SK-N-SH (cell line): ENCODE data around the gene VPS13C. TPM values are rescaled to one million over a fixed set of nuclear protein-coding genes. Genes with fewer than 3 reads are reported as not detected.

Experiments
- CTCF ChIA-PET: fragments of 300-600, 350-600 bp; formaldehyde crosslinking; extraction: SDS; loops from one replicate; lab custom pipeline; 2021; lab: Yijun Ruan, JAX
- POLR2A ChIA-PET: fragments of 350-600 bp; sonication (Branson Sonifier 250); formaldehyde crosslinking; extraction: SDS; loops from one replicate; lab custom pipeline; 2020; ENCODE audit warnings: antibody characterized with exemption, inconsistent platforms; lab: Yijun Ruan, JAX
- DNase-seq: peaks from one replicate; pipeline ENCODE4 v3.0.0; 2012
- H2AFZ ChIP-seq: fragments of 200-600 bp; sonication (generic); 2 replicates; pipeline ENCODE4 v1.8.1; 2016; ENCODE audit warnings: antibody characterized with exemption, mild to moderate bottlenecking, low read depth
- H3F3A ChIP-seq: fragments of 200-600 bp; sonication (generic); replicated peaks from 2 replicates; pipeline ENCODE3; 2016; ENCODE audit warnings: antibody characterized with exemption, mild to moderate bottlenecking; ENCODE audit not compliant: insufficient read depth
- H3K27ac ChIP-seq, 2 experiments: fragments of 200-500 bp in 1 of 2; fragments of 200-600 bp in 1 of 2; sonication (Bioruptor generic) in 1 of 2; sonication (generic), shearing (Covaris generic) in 1 of 2; 2 replicates each; pipeline versions ENCODE4 v1.5.1 to v1.6.1; 2014 to 2016; ENCODE audit warnings: low read depth in 2 of 2, inconsistent platforms in 1 of 2, low read length in 1 of 2, mild to moderate bottlenecking in 1 of 2, mixed read lengths in 1 of 2
- H3K27me3 ChIP-seq: fragments of 200-600 bp; sonication (generic), shearing (Covaris generic); 2 replicates; pipeline ENCODE4 v1.6.1; 2016; ENCODE audit warnings: mixed run types; ENCODE audit not compliant: insufficient read depth
- H3K36me3 ChIP-seq, 2 experiments: fragments of 200-500 bp in 1 of 2; fragments of 200-600 bp in 1 of 2; sonication (Bioruptor generic) in 1 of 2; sonication (generic) in 1 of 2; replicated peaks in 1 of 2; 2 replicates each; pipeline versions ENCODE3 to v1.5.1; 2014 to 2016; ENCODE audit warnings: low read length in 1 of 2, mild to moderate bottlenecking in 1 of 2; ENCODE audit not compliant: insufficient read depth in 2 of 2, control insufficient read depth in 1 of 2
- H3K4me1 ChIP-seq, 2 experiments: fragments of 200-500 bp in 1 of 2; fragments of 200-600 bp in 1 of 2; sonication (Bioruptor generic) in 1 of 2; sonication (generic), shearing (Covaris generic) in 1 of 2; 2 replicates each; pipeline versions ENCODE4 v1.5.1 to v1.6.1; 2014 to 2016; ENCODE audit warnings: low read depth in 1 of 2, low read length in 1 of 2, mixed run types in 1 of 2; ENCODE audit not compliant: insufficient read depth in 2 of 2, control insufficient read depth in 1 of 2
- H3K4me2 ChIP-seq: fragments of 200-600 bp; sonication (generic), shearing (Covaris generic); 2 replicates; pipeline ENCODE4 v1.6.1; 2017; ENCODE audit warnings: mixed run types
- H3K4me3 ChIP-seq, 2 experiments: fragments of 200-500 bp in 1 of 2; fragments of 200-600 bp in 1 of 2; sonication (Bioruptor generic) in 1 of 2; sonication (generic), shearing (Covaris generic) in 1 of 2; 2 replicates each; pipeline versions ENCODE4 v1.5.1 to v1.8.1; 2014 to 2016; ENCODE audit warnings: low read depth in 2 of 2, inconsistent platforms in 1 of 2, low read length in 1 of 2, mild to moderate bottlenecking in 1 of 2, mixed read lengths in 1 of 2, moderate library complexity in 1 of 2
- H3K79me2 ChIP-seq: fragments of 200-600 bp; sonication (generic); 2 replicates; pipeline ENCODE4 v1.8.1; 2017; ENCODE audit warnings: mild to moderate bottlenecking; ENCODE audit not compliant: insufficient read depth
- H3K9ac ChIP-seq: fragments of 200-600 bp; sonication (generic); 2 replicates; pipeline ENCODE4 v1.6.1; 2017; ENCODE audit warnings: mixed run types
- H3K9me2 ChIP-seq: fragments of 200-600 bp; sonication (generic); 2 replicates; pipeline ENCODE4 v1.6.1; 2017; ENCODE audit warnings: mixed run types
- H3K9me3 ChIP-seq: fragments of 200-600 bp; sonication (generic); 2 replicates; pipeline ENCODE4 v1.6.1; 2017; ENCODE audit warnings: mixed run types, mild to moderate bottlenecking, moderate library complexity
- H4K20me1 ChIP-seq: fragments of 200-600 bp; sonication (generic); 2 replicates; pipeline ENCODE4 v1.6.1; 2017; ENCODE audit warnings: mild to moderate bottlenecking, mixed run types; ENCODE audit not compliant: insufficient read depth
- ELF1 ChIP-seq: IDR thresholded peaks from 2 replicates; pipeline ENCODE4 v1.4.0; 2012
- EZH2phosphoT487 ChIP-seq: fragments of 200-600 bp; sonication (generic); IDR thresholded peaks from 2 replicates; pipeline ENCODE4 v1.6.1; 2017; ENCODE audit warnings: low read depth, mixed run types, mild to moderate bottlenecking, antibody characterized with exemption, moderate library complexity, borderline replicate concordance
- GABPA ChIP-seq: IDR thresholded peaks from 2 replicates; pipeline ENCODE4 v1.4.0; 2012; ENCODE audit warnings: low read depth, mild to moderate bottlenecking
- GATA2 ChIP-seq: sonication (generic); formaldehyde crosslinking; IDR thresholded peaks from 2 replicates; pipeline ENCODE4 v1.5.0; 2020; ENCODE audit warnings: mild to moderate bottlenecking, missing genetic modification reagents
- JUND ChIP-seq: IDR thresholded peaks from 2 replicates; pipeline ENCODE4 v1.4.0; 2012
- MAX ChIP-seq: IDR thresholded peaks from 2 replicates; pipeline ENCODE4 v1.4.0; 2012; ENCODE audit warnings: low read depth
- MXI1 ChIP-seq: IDR thresholded peaks from 2 replicates; pipeline ENCODE4 v1.6.1; 2012; ENCODE audit warnings: mild to moderate bottlenecking, low read depth, low read length, improper control_type of control experiment
- NFIC ChIP-seq: IDR thresholded peaks from 2 replicates; pipeline ENCODE4 v1.4.0; 2012; ENCODE audit warnings: borderline replicate concordance
- POLR2AphosphoS5 ChIP-seq: IDR thresholded peaks from 2 replicates; pipeline ENCODE4 v1.6.1; 2012; ENCODE audit warnings: low read depth, low read length
- RAD21 ChIP-seq: IDR thresholded peaks from 2 replicates; pipeline ENCODE4 v1.6.1; 2012; ENCODE audit warnings: mild to moderate bottlenecking, low read length
- RXRA ChIP-seq: IDR thresholded peaks from 2 replicates; pipeline ENCODE4 v1.4.0; 2012; ENCODE audit warnings: low read depth, mild to moderate bottlenecking, borderline replicate concordance
- SMC3 ChIP-seq: IDR thresholded peaks from 2 replicates; pipeline ENCODE4 v1.6.1; 2012; ENCODE audit warnings: low read depth, low read length, improper control_type of control experiment
- TAF1 ChIP-seq: IDR thresholded peaks from 2 replicates; pipeline ENCODE4 v1.6.1; 2012; ENCODE audit warnings: low read depth, mild to moderate bottlenecking, low read length, moderate library complexity, borderline replicate concordance
- TEAD4 ChIP-seq: IDR thresholded peaks from 2 replicates; pipeline ENCODE4 v1.4.0; 2012; ENCODE audit warnings: mild to moderate bottlenecking, borderline replicate concordance; ENCODE audit not compliant: insufficient read depth
- WGBS: methylation state at CpG from one replicate; pipeline ENCODE4 v1.1.6; 2017; ENCODE audit warnings: low lambda C conversion rate; 5-methylcytosine and 5-hydroxymethylcytosine counted together
- polyA plus RNA-seq, 3 experiments: library from polyadenylated mRNA; depleted of rRNA; stranded (reverse); fragments of >200 nt; gene quantifications; 2 replicates each; pipeline ENCODE4 v1.2.3, GENCODE V29; 2012
- TF ChIP-seq, protein P1 (sequence below): fragments of 150-350 bp; IDR thresholded peaks from 2 replicates; pipeline ENCODE4 v1.6.1; 2016; ENCODE audit warnings: mild to moderate bottlenecking, low read depth, low read length
- TF ChIP-seq, protein P2 (sequence below): IDR thresholded peaks from 2 replicates; pipeline ENCODE4 v1.4.0; 2012; ENCODE audit warnings: low read depth, borderline replicate concordance
- TF ChIP-seq, protein P3 (sequence below): IDR thresholded peaks from 2 replicates; pipeline ENCODE4; 2012
- TF ChIP-seq, protein P4 (sequence below): fragments of 150-350 bp; IDR thresholded peaks from 2 replicates; pipeline ENCODE4 v1.6.1; 2017; ENCODE audit warnings: antibody characterized with exemption, low read length, low read depth, borderline replicate concordance

VPS13C gene
- polyA plus RNA-seq, 1 of the 3 experiments (the other 2 are of a cell fraction), result 5.7 TPM

DNA sequence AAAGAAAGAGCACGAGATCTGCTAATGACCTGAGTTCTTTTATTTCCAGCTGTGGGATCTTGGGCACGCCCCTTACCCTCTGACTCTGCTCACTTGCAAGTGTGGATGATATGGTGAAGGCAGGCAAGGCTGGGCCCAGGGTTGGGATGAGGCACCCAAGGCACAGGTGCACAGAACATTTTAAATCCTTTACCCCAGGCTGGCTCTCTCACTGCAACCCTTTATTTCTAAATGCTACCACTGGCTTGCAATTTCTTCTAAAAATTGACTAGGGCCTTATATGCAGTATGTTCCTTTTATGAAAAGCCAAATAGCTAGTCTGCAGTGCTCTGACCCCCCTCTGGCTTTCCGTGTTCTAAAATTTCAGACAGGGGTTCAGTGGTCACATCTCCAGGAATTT lies 237.7 kb downstream of the VPS13C start:
- Histone ChIP-seq H4K20me1 (no peaks in the 10 kb centered on the region), H3K9me3 (no peaks in the 10 kb centered on the region), H3K4me1 (no peaks in the 10 kb centered on the region), H3K27ac (no peak overlapping the region), H3F3A (no peaks in the 10 kb centered on the region), H3K27me3 (no peaks in the 10 kb centered on the region; the same call in 1 of the 2 replicates)
- POLR2A ChIA-PET, result no interaction called here
- 22% methylated on average over 3 of the region's 3 CpGs for WGBS
- CTCF ChIA-PET, result interaction anchor here (1.4 to 2.9 kb wide), 2 partner anchors 11 to 13 kb away, joined by 8 to 10 read pairs; no protein-coding TSS in a partner anchor
- TF ChIP-seq RXRA, result no peak
- no peak for TF ChIP-seq JUND
- no peak for TF ChIP-seq EZH2phosphoT487
- no peak for TF ChIP-seq TEAD4
- TF ChIP-seq MAX, result no peak
- TF ChIP-seq GABPA, result no peak
- TF ChIP-seq, protein P1, sequence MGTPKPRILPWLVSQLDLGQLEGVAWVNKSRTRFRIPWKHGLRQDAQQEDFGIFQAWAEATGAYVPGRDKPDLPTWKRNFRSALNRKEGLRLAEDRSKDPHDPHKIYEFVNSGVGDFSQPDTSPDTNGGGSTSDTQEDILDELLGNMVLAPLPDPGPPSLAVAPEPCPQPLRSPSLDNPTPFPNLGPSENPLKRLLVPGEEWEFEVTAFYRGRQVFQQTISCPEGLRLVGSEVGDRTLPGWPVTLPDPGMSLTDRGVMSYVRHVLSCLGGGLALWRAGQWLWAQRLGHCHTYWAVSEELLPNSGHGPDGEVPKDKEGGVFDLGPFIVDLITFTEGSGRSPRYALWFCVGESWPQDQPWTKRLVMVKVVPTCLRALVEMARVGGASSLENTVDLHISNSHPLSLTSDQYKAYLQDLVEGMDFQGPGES, result no peak
- TF ChIP-seq RAD21, result no peak
- TF ChIP-seq, protein P2, sequence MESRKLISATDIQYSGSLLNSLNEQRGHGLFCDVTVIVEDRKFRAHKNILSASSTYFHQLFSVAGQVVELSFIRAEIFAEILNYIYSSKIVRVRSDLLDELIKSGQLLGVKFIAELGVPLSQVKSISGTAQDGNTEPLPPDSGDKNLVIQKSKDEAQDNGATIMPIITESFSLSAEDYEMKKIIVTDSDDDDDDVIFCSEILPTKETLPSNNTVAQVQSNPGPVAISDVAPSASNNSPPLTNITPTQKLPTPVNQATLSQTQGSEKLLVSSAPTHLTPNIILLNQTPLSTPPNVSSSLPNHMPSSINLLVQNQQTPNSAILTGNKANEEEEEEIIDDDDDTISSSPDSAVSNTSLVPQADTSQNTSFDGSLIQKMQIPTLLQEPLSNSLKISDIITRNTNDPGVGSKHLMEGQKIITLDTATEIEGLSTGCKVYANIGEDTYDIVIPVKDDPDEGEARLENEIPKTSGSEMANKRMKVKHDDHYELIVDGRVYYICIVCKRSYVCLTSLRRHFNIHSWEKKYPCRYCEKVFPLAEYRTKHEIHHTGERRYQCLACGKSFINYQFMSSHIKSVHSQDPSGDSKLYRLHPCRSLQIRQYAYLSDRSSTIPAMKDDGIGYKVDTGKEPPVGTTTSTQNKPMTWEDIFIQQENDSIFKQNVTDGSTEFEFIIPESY, result no peak
- no peak for TF ChIP-seq POLR2AphosphoS5
- TF ChIP-seq MXI1, result no peak
- TF ChIP-seq, protein P3, sequence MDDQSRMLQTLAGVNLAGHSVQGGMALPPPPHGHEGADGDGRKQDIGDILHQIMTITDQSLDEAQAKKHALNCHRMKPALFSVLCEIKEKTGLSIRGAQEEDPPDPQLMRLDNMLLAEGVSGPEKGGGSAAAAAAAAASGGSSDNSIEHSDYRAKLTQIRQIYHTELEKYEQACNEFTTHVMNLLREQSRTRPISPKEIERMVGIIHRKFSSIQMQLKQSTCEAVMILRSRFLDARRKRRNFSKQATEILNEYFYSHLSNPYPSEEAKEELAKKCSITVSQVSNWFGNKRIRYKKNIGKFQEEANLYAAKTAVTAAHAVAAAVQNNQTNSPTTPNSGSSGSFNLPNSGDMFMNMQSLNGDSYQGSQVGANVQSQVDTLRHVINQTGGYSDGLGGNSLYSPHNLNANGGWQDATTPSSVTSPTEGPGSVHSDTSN, result no peak
- TF ChIP-seq, protein P4, sequence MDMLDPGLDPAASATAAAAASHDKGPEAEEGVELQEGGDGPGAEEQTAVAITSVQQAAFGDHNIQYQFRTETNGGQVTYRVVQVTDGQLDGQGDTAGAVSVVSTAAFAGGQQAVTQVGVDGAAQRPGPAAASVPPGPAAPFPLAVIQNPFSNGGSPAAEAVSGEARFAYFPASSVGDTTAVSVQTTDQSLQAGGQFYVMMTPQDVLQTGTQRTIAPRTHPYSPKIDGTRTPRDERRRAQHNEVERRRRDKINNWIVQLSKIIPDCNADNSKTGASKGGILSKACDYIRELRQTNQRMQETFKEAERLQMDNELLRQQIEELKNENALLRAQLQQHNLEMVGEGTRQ, result no peak
- no peak for TF ChIP-seq GATA2 (CRISPR knock-in tag)
- no peak for TF ChIP-seq ELF1
- TF ChIP-seq NFIC, result no peak
- no peak for TF ChIP-seq SMC3
- TF ChIP-seq TAF1, result no peak
- TF ChIP-seq, all 33 proteins: peak for 0
- Histone ChIP-seq H3K9me2 (no peaks in the 10 kb centered on the region), H3K4me3 (no peak overlapping the region), H2AFZ (no peak overlapping the region), H3K9ac (no peak overlapping the region), H3K4me2 (no peak overlapping the region), H3K36me3 (no peaks in the 10 kb centered on the region), H3K79me2 (no peaks in the 10 kb centered on the region)
- DNase-seq, result no peak
